Jurkat, Clone E6-1 (cell line): ENCODE data around the gene KRTAP10-3.
"Not testable (repeated sequence)": the region's sequence is repeated elsewhere in the genome, so short reads cannot be mapped to it uniquely, and the experiment has no call there.

Experiments
- DNase-seq: peaks from one replicate; pipeline ENCODE4 v3.0.0-alpha.2; 2011; ENCODE audit warnings: low read depth, low spot score
- H3K4me3 ChIP-seq: 2 replicates; pipeline ENCODE4 v1.5.1; 2011; ENCODE audit warnings: mild to moderate bottlenecking, low read length, control low read depth, moderate library complexity

Gene KRTAP10-3

GRCh38 chr21:44573630-44574456, 15.2 kb upstream of the KRTAP10-3 start, which contains the start of gene KRTAP10-4:
Gene KRTAP10-4, plus strand, starts transcription at chr21:44573729. Its CDS starts 30 bp downstream, at chr21:44573759.
- H3K4me3 ChIP-seq, DNase-seq: not testable (repeated sequence)

- DNase-seq: no peak
- H3K4me3 ChIP-seq: no peak overlapping the region
These were observed 14.5 kb upstream of the KRTAP10-3 start for GRCh38 chr21:44572959-44573583.

GRCh38 chr21:44571844-44572782, 13.5 kb upstream of the KRTAP10-3 start:
- DNase-seq: no peak
- H3K4me3 ChIP-seq: no peak overlapping the region

GRCh38 chr21:44571296-44571695, 12.7 kb upstream of the KRTAP10-3 start:
- DNase-seq: no peak
- H3K4me3 ChIP-seq: no peak overlapping the region

GRCh38 chr21:44569861-44570517, 11.4 kb upstream of the KRTAP10-3 start:
- no peak overlapping the region for H3K4me3 ChIP-seq
- DNase-seq: no peak

- no peak for DNase-seq
- H3K4me3 ChIP-seq: no peak overlapping the region
These were observed 10.3 kb upstream of the KRTAP10-3 start for GRCh38 chr21:44568667-44569556.

GRCh38 chr21:44568261-44568660, 9.7 kb upstream of the KRTAP10-3 start:
- H3K4me3 ChIP-seq: no peak overlapping the region
- no peak for DNase-seq

- DNase-seq: no peak
- H3K4me3 ChIP-seq: no peak overlapping the region
These were observed 9.0 kb upstream of the KRTAP10-3 start for GRCh38 chr21:44567481-44568171.

GRCh38 chr21:44566403-44566802, 7.8 kb upstream of the KRTAP10-3 start:
- no peak overlapping the region for H3K4me3 ChIP-seq
- no peak for DNase-seq

GRCh38 chr21:44564886-44565598, 6.4 kb upstream of the KRTAP10-3 start:
- DNase-seq: no peak
- H3K4me3 ChIP-seq: no peak overlapping the region

- no peak for DNase-seq
- no peak overlapping the region for H3K4me3 ChIP-seq
These were observed 5.5 kb upstream of the KRTAP10-3 start for GRCh38 chr21:44564099-44564498.

GRCh38 chr21:44558329-44558675, 293 bp downstream of the KRTAP10-3 start:
- not testable (repeated sequence) for DNase-seq, H3K4me3 ChIP-seq

- DNase-seq: no peak
These were observed 885 bp downstream of the KRTAP10-3 start for GRCh38 chr21:44557491-44558328.

GRCh38 chr21:44556879-44557278, 1.7 kb downstream of the KRTAP10-3 start:
- DNase-seq: no peak
- H3K4me3 ChIP-seq: no peak overlapping the region

More at GRCh38 chr21:44557491-44558328, 885 bp downstream of the KRTAP10-3 start:
- H3K4me3 ChIP-seq: no peak overlapping the region

GRCh38 chr21:44555200-44555875, 3.3 kb downstream of the KRTAP10-3 start:
- no peak overlapping the region for H3K4me3 ChIP-seq
- no peak for DNase-seq

GRCh38 chr21:44552681-44553080, 5.9 kb downstream of the KRTAP10-3 start:
- no peak overlapping the region for H3K4me3 ChIP-seq
- no peak for DNase-seq
